Measurements from ENCODE around the gene CLEC2B.

DNA sequence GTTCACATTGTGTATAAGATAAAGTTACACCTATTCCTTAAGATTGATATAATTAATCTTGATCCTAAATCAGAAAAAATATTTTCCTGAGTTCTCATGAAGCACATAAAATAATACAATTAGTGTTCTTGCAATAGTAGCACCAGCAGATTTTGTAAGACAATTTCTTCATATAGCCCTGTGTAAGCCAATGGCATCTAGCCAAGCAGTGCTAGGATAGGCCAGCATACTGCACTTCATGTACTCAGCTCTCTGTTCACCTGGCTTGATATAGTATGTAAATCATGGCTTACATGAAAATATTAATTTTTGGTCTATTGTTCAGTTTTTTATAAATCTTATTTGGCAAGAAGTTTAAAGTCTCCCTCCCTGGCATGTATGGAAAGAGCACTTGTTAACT lies 14.0 kb upstream of the CLEC2B start:
- TF ChIP-seq CTCF (IDR thresholded peaks at IDR 0.05) (no peak), POLR2A (IDR thresholded peaks at IDR 0.05) (no peak), EP300 (IDR thresholded peaks at IDR 0.05) (no peak)
